ENCODE results near the gene AKAP4.

AKAP4 gene

GRCh38 chrX:50157545-50158135, 43.2 kb downstream of the AKAP4 start:
- DNase-seq (ENCODE audit: low read depth) = no peak
- no peak overlapping the region for H3K4me3 ChIP-seq (ENCODE audit: low read depth, low read length)
- TF ChIP-seq MYC (IDR thresholded peaks at IDR 0.05; ENCODE audit: low read depth, low read length) (no peak), MAX (IDR thresholded peaks at IDR 0.05; ENCODE audit: low read depth, low read length) (no peak), POLR2A (IDR thresholded peaks at IDR 0.05; ENCODE audit: extremely low read depth, insufficient read length) (no peak), CTCF (IDR thresholded peaks at IDR 0.05; ENCODE audit: low read depth, low read length) (no peak)

DNA sequence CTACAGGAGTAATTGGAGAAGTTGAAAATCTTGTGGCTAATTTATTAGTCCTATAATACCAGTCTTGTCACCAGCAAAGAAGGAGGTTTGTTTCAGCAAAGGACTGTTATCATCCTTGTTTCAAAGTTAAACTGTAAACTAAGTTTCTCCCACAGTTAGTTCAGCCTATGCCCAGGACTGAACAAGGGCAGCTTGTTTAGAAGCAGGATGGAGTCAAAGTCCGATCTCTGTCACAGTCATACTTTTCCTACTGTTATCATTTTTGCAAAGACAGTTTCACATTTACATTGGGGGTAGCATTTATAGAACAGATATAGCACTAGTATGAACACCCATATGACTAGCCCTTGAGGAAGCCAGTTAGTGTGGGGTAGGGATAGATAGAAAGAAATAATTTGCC, 46.4 kb downstream of the AKAP4 start:
- no peak for DNase-seq (ENCODE audit: low read depth)
- no peak for TF ChIP-seq POLR2A (IDR thresholded peaks at IDR 0.05; ENCODE audit: extremely low read depth, insufficient read length)
- TF ChIP-seq MYC (IDR thresholded peaks at IDR 0.05; ENCODE audit: low read depth, low read length) = no peak
- TF ChIP-seq MAX (IDR thresholded peaks at IDR 0.05; ENCODE audit: low read depth, low read length) = no peak
- no peak for TF ChIP-seq CTCF (IDR thresholded peaks at IDR 0.05; ENCODE audit: low read depth, low read length)
- H3K4me3 ChIP-seq (ENCODE audit: low read depth, low read length) = no peak overlapping the region

- DNase-seq (ENCODE audit: low read depth) = no peak
- TF ChIP-seq MAX (IDR thresholded peaks at IDR 0.05; ENCODE audit: low read depth, low read length) = no peak
- TF ChIP-seq MYC (IDR thresholded peaks at IDR 0.05; ENCODE audit: low read depth, low read length) = no peak
- no peak for TF ChIP-seq POLR2A (IDR thresholded peaks at IDR 0.05; ENCODE audit: extremely low read depth, insufficient read length)
- no peak for TF ChIP-seq CTCF (IDR thresholded peaks at IDR 0.05; ENCODE audit: low read depth, low read length)
- no peak overlapping the region for H3K4me3 ChIP-seq (ENCODE audit: low read depth, low read length)
Observed at GRCh38 chrX:50152456-50152855, 48.4 kb downstream of the AKAP4 start.

GRCh38 chrX:50147972-50148371, 52.8 kb downstream of the AKAP4 start:
- DNase-seq (ENCODE audit: low read depth) = no peak
- TF ChIP-seq MYC (IDR thresholded peaks at IDR 0.05; ENCODE audit: low read depth, low read length) (no peak), CTCF (IDR thresholded peaks at IDR 0.05; ENCODE audit: low read depth, low read length) (no peak), POLR2A (IDR thresholded peaks at IDR 0.05; ENCODE audit: extremely low read depth, insufficient read length) (no peak), MAX (IDR thresholded peaks at IDR 0.05; ENCODE audit: low read depth, low read length) (no peak)
- no peak overlapping the region for H3K4me3 ChIP-seq (ENCODE audit: low read depth, low read length)
